Left lung (tissue), 10 donors: Measurements from ENCODE around the gene PDCD1. TPM values are rescaled to one million over a fixed set of nuclear protein-coding genes. Genes with fewer than 3 reads are reported as not detected.
"Not testable (repeated sequence)": the region's sequence is repeated elsewhere in the genome, so short reads cannot be mapped to it uniquely, and the experiment has no call there.

Source experiments
- ATAC-seq: fragments of 200-7000 bp; cut with Tn5 transposase; one replicate; pipeline ENCODE4 v1.9.1; 2020; ENCODE audit warnings: moderate library complexity
- DNase-seq, 4 donors: peaks; one replicate each; pipeline ENCODE4 v3.0.0-alpha.2; 2013 to 2020
- H3K27ac ChIP-seq, 2 donors: fragments of 200-600 bp; sonication (generic) in 1 of 2; one replicate each; pipeline versions ENCODE4 v1.5.0 to v1.8.0; 2020 to 2021
- H3K27me3 ChIP-seq, 2 donors: fragments of 200-600 bp; sonication (generic) in 1 of 2; one replicate each; pipeline versions ENCODE4 v1.5.0 to v1.8.0; 2020 to 2021
- H3K36me3 ChIP-seq, 2 donors: fragments of 200-600 bp; sonication (generic) in 1 of 2; one replicate each; pipeline versions ENCODE4 v1.5.0 to v1.8.0; 2020 to 2021
- H3K4me1 ChIP-seq, 2 donors: fragments of 200-600 bp; one replicate each; pipeline ENCODE4 v1.8.0; 2021
- H3K4me3 ChIP-seq, 2 donors: fragments of 200-600 bp; sonication (generic) in 1 of 2; one replicate each; pipeline versions ENCODE4 v1.5.0 to v1.8.0; 2020 to 2021; ENCODE audit warnings: mild to moderate bottlenecking in 1 of 2
- H3K9me3 ChIP-seq, 2 donors: fragments of 200-600 bp; sonication (generic) in 1 of 2; one replicate each; pipeline versions ENCODE4 v1.5.0 to v1.8.0; 2020 to 2021
- intact Hi-C, 2 donors: fragments of 100-400 bp; cut with DNase I; formaldehyde crosslinking; loops; one replicate each; pipeline versions ENCODE4 v1.11.2 to v1.14.2; 2022
- polyA plus RNA-seq, 6 donors: library from polyadenylated mRNA; unstranded; fragments of 120-200 nt; gene quantifications; one replicate each; pipeline ENCODE4 v1.2.1, GENCODE V29; 2013; ENCODE audit not compliant: insufficient read length in 6 of 6
- total RNA-seq, 2 donors: library from RNA; stranded (reverse); fragmentation: NEBNext Ultra II Directional; extraction: Animal tissue kit (Norgen Biotek cat#: 25700); gene quantifications; one replicate each; pipeline ENCODE4 v1.2.1, GENCODE V29; 2021
- TF ChIP-seq, protein P1 (sequence below), 2 donors: fragments of 200-600 bp; sonication (generic) in 1 of 2; IDR thresholded peaks; one replicate each; pipeline versions ENCODE4 v1.5.0 to v1.8.0; 2021; ENCODE audit warnings: antibody characterized with exemption in 2 of 2
- donor health status: DM: no; HTN: yes; CAD: no.
- donor health status: DM: no; HTN: no; CAD: no.

The PDCD1 gene
- total and polyA plus RNA-seq, 8 donors, result 0.15 to 1.1 (median 0.31) TPM

DNA sequence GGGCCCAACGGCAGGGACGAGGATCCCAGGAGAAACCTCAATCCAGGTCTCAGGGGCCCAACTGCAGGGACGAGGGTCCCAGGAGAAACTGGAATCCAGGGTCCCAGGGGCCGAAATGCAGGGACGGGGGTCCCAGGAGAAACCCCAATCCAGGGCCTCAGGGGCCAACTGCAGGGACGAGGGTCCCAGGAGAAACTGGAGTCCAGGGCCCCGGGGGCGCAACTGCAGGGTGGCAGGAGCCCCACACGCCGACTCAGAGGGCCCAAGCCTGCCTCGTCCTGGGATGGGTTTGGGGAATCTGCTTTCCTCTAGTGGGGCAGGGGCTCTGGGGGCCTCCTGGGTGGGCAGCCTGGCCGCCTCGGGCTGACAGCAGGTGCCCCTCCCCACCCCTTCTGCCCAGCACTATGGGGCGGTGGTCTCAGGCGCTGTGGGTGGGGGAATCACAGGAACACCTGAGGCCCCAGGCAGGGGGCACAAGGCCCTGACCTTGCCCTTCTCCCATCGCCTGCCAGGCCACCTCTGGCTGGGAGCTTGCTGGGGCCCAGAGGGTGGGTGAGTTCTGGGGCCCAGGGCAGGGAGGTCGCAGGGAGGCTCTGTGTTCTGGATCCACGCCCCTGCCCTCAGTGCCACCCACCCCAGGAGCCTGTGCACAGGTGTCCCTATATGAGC, 18.0 kb upstream of the PDCD1 start:
- no peak overlapping the region for H3K27ac ChIP-seq
- H3K9me3 ChIP-seq, result no peaks in the 10 kb centered on the region
- intact Hi-C loops, result loop anchor here in 1 of 2 donors (10.0 kb wide), 1 partner anchor 142 kb away; the partner anchor contains the start of gene D2HGDH
- H3K4me1 ChIP-seq, result peaks cover 0 to 10% of the 10 kb centered on the region in 2 donors
- peak in 1 of 4 donors; percentile 66 for DNase-seq
- H3K4me3 ChIP-seq, result no peak overlapping the region
- H3K27me3 ChIP-seq, result peaks cover 0 to 4% of the 10 kb centered on the region in 2 donors
- no peak for ATAC-seq
- TF ChIP-seq, protein P1, sequence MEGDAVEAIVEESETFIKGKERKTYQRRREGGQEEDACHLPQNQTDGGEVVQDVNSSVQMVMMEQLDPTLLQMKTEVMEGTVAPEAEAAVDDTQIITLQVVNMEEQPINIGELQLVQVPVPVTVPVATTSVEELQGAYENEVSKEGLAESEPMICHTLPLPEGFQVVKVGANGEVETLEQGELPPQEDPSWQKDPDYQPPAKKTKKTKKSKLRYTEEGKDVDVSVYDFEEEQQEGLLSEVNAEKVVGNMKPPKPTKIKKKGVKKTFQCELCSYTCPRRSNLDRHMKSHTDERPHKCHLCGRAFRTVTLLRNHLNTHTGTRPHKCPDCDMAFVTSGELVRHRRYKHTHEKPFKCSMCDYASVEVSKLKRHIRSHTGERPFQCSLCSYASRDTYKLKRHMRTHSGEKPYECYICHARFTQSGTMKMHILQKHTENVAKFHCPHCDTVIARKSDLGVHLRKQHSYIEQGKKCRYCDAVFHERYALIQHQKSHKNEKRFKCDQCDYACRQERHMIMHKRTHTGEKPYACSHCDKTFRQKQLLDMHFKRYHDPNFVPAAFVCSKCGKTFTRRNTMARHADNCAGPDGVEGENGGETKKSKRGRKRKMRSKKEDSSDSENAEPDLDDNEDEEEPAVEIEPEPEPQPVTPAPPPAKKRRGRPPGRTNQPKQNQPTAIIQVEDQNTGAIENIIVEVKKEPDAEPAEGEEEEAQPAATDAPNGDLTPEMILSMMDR (IDR thresholded peaks at IDR 0.05), result no peak
- no peaks in the 10 kb centered on the region for H3K36me3 ChIP-seq

DNA sequence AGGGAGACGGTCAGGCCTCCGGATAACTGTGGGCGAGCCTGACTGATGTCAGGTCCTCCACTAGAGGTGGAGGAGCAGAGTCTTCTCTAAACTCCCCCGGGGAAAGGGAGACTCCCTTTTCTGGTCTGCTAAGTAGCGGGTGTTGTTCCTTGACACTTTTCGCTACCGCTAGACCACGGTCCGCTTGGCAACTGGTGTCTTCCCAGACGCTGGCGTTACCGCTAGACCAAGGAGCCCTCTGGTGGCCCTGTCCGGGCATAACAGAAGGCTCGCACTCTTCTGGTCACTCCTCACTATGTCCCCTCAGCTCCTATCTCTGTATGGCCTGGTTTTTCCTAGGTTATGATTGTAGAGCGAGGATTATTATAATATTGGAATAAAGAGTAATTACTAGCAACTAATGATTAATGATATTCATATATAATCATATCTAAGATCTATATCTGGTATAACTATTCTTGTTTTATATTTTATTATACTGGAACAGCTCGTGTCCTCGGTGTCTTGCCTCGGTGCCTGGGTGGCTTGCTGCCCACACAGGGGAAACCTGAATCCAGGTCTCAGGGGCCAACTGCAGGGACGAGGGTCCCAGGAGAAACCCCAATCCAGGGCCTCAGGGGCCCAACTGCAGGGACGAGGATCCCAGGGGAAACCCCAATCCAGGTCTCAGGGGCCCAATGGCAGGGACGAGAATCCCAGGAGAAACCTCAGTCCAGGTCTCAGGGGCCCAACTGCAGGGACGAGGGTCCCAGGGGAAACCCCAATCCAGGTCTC, 17.2 kb upstream of the PDCD1 start:
- H3K36me3 ChIP-seq, H3K27ac ChIP-seq, H3K4me3 ChIP-seq, H3K4me1 ChIP-seq, ATAC-seq, H3K9me3 ChIP-seq: not testable (repeated sequence)
- intact Hi-C loops, result loop anchor here in 1 of 2 donors (10.0 kb wide), 1 partner anchor 141 kb away; the partner anchor contains the start of gene D2HGDH
- H3K27me3 ChIP-seq, result peaks cover 0 to 12% of the 10 kb centered on the region in 2 donors
- peak in 1 of 4 donors; percentile 66 for DNase-seq
- TF ChIP-seq, protein P1 (IDR thresholded peaks at IDR 0.05), result peak; percentile 31 to 65

DNA sequence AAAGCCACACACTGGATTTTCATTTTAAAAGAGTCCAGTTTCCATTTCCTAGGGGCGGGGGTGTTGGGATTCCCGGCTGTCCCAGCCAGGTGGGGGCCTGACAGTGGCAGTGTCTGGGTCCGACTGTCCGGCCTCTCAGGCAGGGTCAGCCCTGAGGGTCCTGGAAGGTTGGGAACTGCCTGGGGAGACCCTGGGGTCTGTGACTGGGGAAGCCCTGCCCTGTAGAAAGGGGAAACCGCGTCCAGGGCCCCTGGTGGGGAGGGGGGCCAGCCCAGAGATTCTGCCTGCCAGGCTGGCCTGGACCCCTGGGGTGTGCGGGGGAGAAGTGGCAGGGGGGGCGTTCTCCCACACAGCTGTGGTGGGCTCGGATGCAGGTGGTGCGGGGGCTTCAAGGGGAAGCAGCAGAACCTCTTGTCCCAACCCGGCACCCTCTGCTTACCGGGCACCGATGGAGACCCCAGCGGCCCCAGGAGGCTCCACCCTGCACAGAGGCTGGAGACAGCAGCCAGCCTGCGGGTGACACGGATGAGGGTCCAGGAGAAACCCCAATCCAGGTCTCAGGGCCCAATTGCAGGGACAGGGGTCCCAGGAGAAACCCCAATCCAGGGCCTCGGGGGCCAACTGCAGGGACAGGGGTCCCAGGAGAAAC, 15.7 kb upstream of the PDCD1 start:
- Histone ChIP-seq H3K36me3 (no peaks in the 10 kb centered on the region), H3K4me3 (no peak overlapping the region), H3K27ac (no peak overlapping the region), H3K27me3 (peaks cover 0 to 26% of the 10 kb centered on the region in 2 donors), H3K4me1 (peaks cover 0 to 4% of the 10 kb centered on the region in 2 donors), H3K9me3 (no peaks in the 10 kb centered on the region)
- no peak for ATAC-seq
- intact Hi-C loops, result loop anchor here in 1 of 2 donors (10.0 kb wide), 1 partner anchor 140 kb away; the partner anchor contains the start of gene D2HGDH
- DNase-seq, result peak in 1 of 4 donors; percentile 54
- TF ChIP-seq, protein P1 (IDR thresholded peaks at IDR 0.05), result no peak

DNA sequence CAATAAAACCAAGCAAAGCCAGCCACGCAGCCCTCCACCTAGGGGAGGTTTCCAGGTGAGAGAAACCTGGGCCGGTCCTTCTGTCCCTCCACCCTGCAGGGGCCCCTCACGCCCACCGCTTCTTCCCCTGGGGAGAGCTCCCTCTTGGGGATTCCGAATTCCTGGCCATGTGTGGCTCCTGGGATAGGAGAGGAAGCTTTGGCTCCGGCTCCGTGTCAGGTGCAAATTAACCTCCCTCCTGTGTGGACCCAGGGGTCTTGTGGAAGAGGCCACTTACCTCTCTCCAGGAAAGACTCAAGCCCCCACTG, 15.1 kb upstream of the PDCD1 start:
- TF ChIP-seq, protein P1 (IDR thresholded peaks at IDR 0.05), result no peak
- ATAC-seq, result no peak
- H3K9me3 ChIP-seq, result no peaks in the 10 kb centered on the region
- peaks cover 0 to 4% of the 10 kb centered on the region in 2 donors for H3K4me1 ChIP-seq
- H3K27me3 ChIP-seq, result peaks cover 0 to 33% of the 10 kb centered on the region in 2 donors
- intact Hi-C loops, result loop anchor here in 1 of 2 donors (10.0 kb wide), 1 partner anchor 139 kb away; the partner anchor contains the start of gene D2HGDH
- H3K27ac ChIP-seq, result no peak overlapping the region
- H3K36me3 ChIP-seq, result no peaks in the 10 kb centered on the region
- no peak overlapping the region for H3K4me3 ChIP-seq
- DNase-seq, result peak in 1 of 4 donors; percentile 22
